ENCODE data around the gene SLC10A3.

The SLC10A3 gene

GRCh38 chrX:154437971-154438893 is 52.2 kb downstream of the SLC10A3 start:
- no peak for DNase-seq

Data from activated naive CD4-positive, alpha-beta T cell (primary cell).